PC-9 (cell line): Measurements from ENCODE around the gene SIGLEC12. TPM values are rescaled to one million over a fixed set of nuclear protein-coding genes. Genes with fewer than 3 reads are reported as not detected.

ENCODE experiments used
- Bru-seq: library from RNA; stranded (reverse); fragments of 400-500 nt; gene quantifications from one replicate; lab custom pipeline; 2021; lab: Mats Ljungman, UMichigan
- BruChase-seq, 2 experiments: library from RNA; stranded (reverse); fragments of 400-500 nt; gene quantifications; one replicate each; lab custom pipeline; 2021; lab: Mats Ljungman, UMichigan
- BruUV-seq: library from RNA; stranded (reverse); fragments of 400-500 nt; replicated peaks from 2 replicates; lab custom pipeline; 2021; lab: Mats Ljungman, UMichigan
- CTCF ChIA-PET: fragments of 300-600 bp; sonication (Branson Sonifier 250); formaldehyde crosslinking; loops from one replicate; lab custom pipeline; 2022; ENCODE audit warnings: antibody characterized with exemption; lab: Charles Lee
- POLR2A ChIA-PET: fragments of 300-600 bp; sonication (Branson Sonifier 250); formaldehyde crosslinking; loops from one replicate; lab custom pipeline; 2022; ENCODE audit warnings: antibody characterized with exemption; ENCODE audit not compliant: unreplicated experiment; lab: Charles Lee
- DNase-seq, 2 experiments: peaks; one replicate each; pipeline versions ENCODE4 v3.0.0 to v3.0.0-alpha.2; 2015 to 2022; ENCODE audit warnings: mixed read lengths in 1 of 2
- H2AFZ ChIP-seq: fragments of 200-600 bp; sonication (generic); 2 replicates; pipeline ENCODE4 v1.8.1; 2017; ENCODE audit warnings: antibody characterized with exemption
- H3F3A ChIP-seq: fragments of 200-600 bp; sonication (generic); 2 replicates; pipeline ENCODE4 v1.8.1; 2017; ENCODE audit warnings: antibody characterized with exemption, mild to moderate bottlenecking, low read depth; ENCODE audit not compliant: insufficient read depth
- H3K27ac ChIP-seq: fragments of 200-600 bp; sonication (generic); 2 replicates; pipeline ENCODE4 v1.6.1; 2016; ENCODE audit warnings: mixed run types
- H3K27me3 ChIP-seq: fragments of 200-600 bp; sonication (generic); 2 replicates; pipeline ENCODE4 v1.6.1; 2016; ENCODE audit warnings: low read depth, mixed run types; ENCODE audit not compliant: insufficient read depth
- H3K36me3 ChIP-seq: fragments of 200-600 bp; sonication (generic); 2 replicates; pipeline ENCODE4 v1.6.1; 2016; ENCODE audit warnings: low read depth, mixed run types
- H3K4me1 ChIP-seq: fragments of 200-600 bp; sonication (generic); replicated peaks from 2 replicates; pipeline ENCODE4 v1.6.1; 2016; ENCODE audit warnings: mixed run types; ENCODE audit not compliant: insufficient read depth
- H3K4me2 ChIP-seq: fragments of 200-600 bp; sonication (generic); 2 replicates; pipeline ENCODE4 v1.6.1; 2017; ENCODE audit warnings: mixed run types
- H3K4me3 ChIP-seq: fragments of 200-600 bp; sonication (generic); 2 replicates; pipeline ENCODE4 v1.6.1; 2016; ENCODE audit warnings: mixed run types
- H3K79me2 ChIP-seq: fragments of 200-600 bp; sonication (generic); 2 replicates; pipeline ENCODE4 v1.6.1; 2017; ENCODE audit warnings: low read depth, mixed run types
- H3K9me2 ChIP-seq: fragments of 200-600 bp; sonication (generic); 2 replicates; pipeline ENCODE4 v1.8.1; 2017; ENCODE audit warnings: mild to moderate bottlenecking; ENCODE audit not compliant: insufficient read depth
- H3K9me3 ChIP-seq: fragments of 200-600 bp; sonication (generic); 2 replicates; pipeline ENCODE4 v1.8.1; 2016; ENCODE audit warnings: low read depth; ENCODE audit not compliant: insufficient read depth
- H4K20me1 ChIP-seq: fragments of 200-600 bp; sonication (generic); 2 replicates; pipeline ENCODE4 v1.8.1; 2017; ENCODE audit not compliant: insufficient read depth
- CTCF ChIP-seq: fragments of 200-600 bp; sonication (generic); conservative IDR thresholded peaks from 2 replicates; pipeline ENCODE4 v1.6.1; 2017; ENCODE audit warnings: mixed run types, antibody characterized with exemption, mild to moderate bottlenecking, moderate library complexity
- EZH2 ChIP-seq: fragments of 200-600 bp; sonication (generic); IDR thresholded peaks from 2 replicates; pipeline ENCODE4 v1.8.0; 2017; ENCODE audit warnings: antibody characterized with exemption, low read depth
- intact Hi-C: fragments of 100-400 bp; cut with micrococcal nuclease; formaldehyde crosslinking; loops from one replicate; pipeline ENCODE4 v1.10.0; 2022; ENCODE audit not compliant: unreplicated experiment
- long read RNA-seq: library from polyadenylated mRNA; stranded (forward); transcript quantifications from one replicate; pipeline ENCODE4 v2.0.0, GENCODE V29; 2022
- total RNA-seq: library from RNA; stranded (reverse); gene quantifications from 2 replicates; pipeline ENCODE4 v1.2.3, GENCODE V29; 2021

SIGLEC12 gene
- total RNA-seq, result not detected in 2 replicates
- not detected for Bru-seq, nascent RNA
- BruChase-seq, experiment 1, labeled RNA remaining after a 2-hour chase, result not detected
- BruChase-seq, experiment 2, labeled RNA remaining after a 6-hour chase, result not detected
- long read RNA-seq, result 0 reads

GRCh38 chr19:51501594-51502263 lies at the start of gene SIGLEC12:
TSS of gene SIGLEC12 (minus strand) at chr19:51501800. CDS start at chr19:51501733, 67 bp downstream.
- Histone ChIP-seq H3K27me3 (peaks cover 67% of the 10 kb centered on the region), H3K9me3 (no peaks in the 10 kb centered on the region), H3K27ac (no peak within 1 kb of the TSS), H3K79me2 (no peaks in the 10 kb centered on the region), H3K4me1 (no peaks in the 10 kb centered on the region), H2AFZ (no peak within 1 kb of the TSS), H3K36me3 (no peaks in the 10 kb centered on the region), H3K4me2 (no peak within 1 kb of the TSS), H3K9me2 (no peaks in the 10 kb centered on the region), H3F3A (no peaks in the 10 kb centered on the region), H4K20me1 (no peaks in the 10 kb centered on the region), H3K4me3 (no peak within 1 kb of the TSS)
- no TSS peak for BruUV-seq
- DNase-seq, result no peak
- CTCF ChIA-PET, result no interaction called here
- POLR2A ChIA-PET, result no interaction called here
- intact Hi-C loops, result no loop called here
- TF ChIP-seq CTCF, result no peak
- no peak for TF ChIP-seq EZH2

GRCh38 chr19:51550848-51551672 lies 49.5 kb upstream of the SIGLEC12 start:
- ChIA-PET CTCF (no interaction called here), POLR2A (no interaction called here)
- no peaks in the 10 kb centered on the region for H3F3A ChIP-seq
- 0 out of 2 replicates have a peak, but pooled peaks cover 6% of the 10 kb centered on the region for H3K9me3 ChIP-seq
- intact Hi-C loops, result no loop called here
- H3K9me2 ChIP-seq, result 0 out of 2 replicates have a peak, but pooled peaks cover 5% of the 10 kb centered on the region
- no peaks in the 10 kb centered on the region for H3K79me2 ChIP-seq
- TF ChIP-seq CTCF (no peak), EZH2 (no peak)
- no peak overlapping the region for H3K4me3 ChIP-seq
- no peaks in the 10 kb centered on the region for H3K4me1 ChIP-seq
- H3K36me3 ChIP-seq, result no peaks in the 10 kb centered on the region
- BruUV-seq, result no TSS peak
- no peak overlapping the region for H3K4me2 ChIP-seq
- peaks cover 56% of the 10 kb centered on the region for H3K27me3 ChIP-seq
- no peak overlapping the region for H2AFZ ChIP-seq
- DNase-seq, result no peak
- no peaks in the 10 kb centered on the region for H4K20me1 ChIP-seq
- no peak overlapping the region for H3K27ac ChIP-seq

- Histone ChIP-seq H2AFZ (no peak overlapping the region), H3K79me2 (no peaks in the 10 kb centered on the region), H3K27me3 (peaks cover 70% of the 10 kb centered on the region), H3K4me2 (no peak overlapping the region), H3K36me3 (no peaks in the 10 kb centered on the region), H3K27ac (no peak overlapping the region), H3K4me3 (no peak overlapping the region), H3K4me1 (no peaks in the 10 kb centered on the region), H4K20me1 (no peaks in the 10 kb centered on the region), H3K9me2 (no peaks in the 10 kb centered on the region), H3F3A (no peaks in the 10 kb centered on the region), H3K9me3 (0 out of 2 replicates have a peak, but pooled peaks cover under 1% of the 10 kb centered on the region)
- CTCF ChIA-PET, result no interaction called here
- TF ChIP-seq CTCF (no peak), EZH2 (no peak)
- no TSS peak for BruUV-seq
- intact Hi-C loops, result no loop called here
- POLR2A ChIA-PET, result no interaction called here
- DNase-seq, result no peak
These were observed 48.1 kb upstream of the SIGLEC12 start for GRCh38 chr19:51549533-51550324.
